GM21367 (cell line): ENCODE results near the gene HSD11B1.

Experiments
- ATAC-seq: cut with Tn5 transposase; IDR thresholded peaks from one replicate; pipeline ENCODE4 v1.9.1; 2021; ENCODE audit not compliant: unreplicated experiment

The HSD11B1 gene

GRCh38 chr1:209780268-209780667 lies 75.6 kb downstream of the HSD11B1 start:
- no peak for ATAC-seq

- ATAC-seq = no peak
These were observed 78.7 kb downstream of the HSD11B1 start for GRCh38 chr1:209783386-209783785.
